K562 (cell line): ENCODE measurements around the gene ARHGAP4. TPM values are rescaled to one million over a fixed set of nuclear protein-coding genes. Genes with fewer than 3 reads are reported as not detected.

Source experiments
- ATAC-seq: fragments of 200-7000 bp; cut with Tn5 transposase; 3 replicates; pipeline ENCODE4 v1.9.1; 2020; ENCODE audit warnings: moderate library complexity
- BruUV-seq: library from RNA; stranded (reverse); fragments of 400-500 nt; replicated peaks from 2 replicates; lab custom pipeline; 2021; lab: Mats Ljungman, UMichigan
- CTCF ChIA-PET: fragments of 300-600 bp; formaldehyde crosslinking; extraction: SDS; loops from one replicate; lab custom pipeline; 2021; ENCODE audit warnings: low intra/inter-chr PET ratio; lab: Yijun Ruan, JAX
- POLR2A ChIA-PET: fragments of 300-600, 350-650 bp; sonication (Branson Sonifier 250); formaldehyde crosslinking; extraction: SDS; loops from one replicate; lab custom pipeline; 2021; ENCODE audit warnings: antibody characterized with exemption, inconsistent platforms; lab: Yijun Ruan, JAX
- DNase-seq, 4 experiments: peaks; one replicate each; pipeline versions ENCODE4 v3.0.0 to v3.0.0-alpha.2; 2011 to 2018; ENCODE audit warnings: low spot score in 3 of 4, mixed read lengths in 3 of 4; ENCODE audit errors: extremely low read depth in 1 of 4
- FAIRE-seq: peaks from 2 replicates; lab custom pipeline; 2011; peaks lifted over from hg19 to GRCh38; lab: Jason Lieb, UNC
- H2AFZ ChIP-seq: 2 replicates; pipeline ENCODE4 v1.6.0; 2011; ENCODE audit warnings: low read depth, low read length, control low read depth, inconsistent platforms
- H3K27ac ChIP-seq: fragments of 200-600 bp; 3 replicates; pipeline ENCODE4 v1.8.0; 2011; ENCODE audit warnings: low read depth, mild to moderate bottlenecking, control low read depth, inconsistent platforms, low read length, moderate library complexity, mixed read lengths; ENCODE audit errors: extremely low read depth
- H3K27me3 ChIP-seq, 2 experiments: fragments of 300-600 bp in 1 of 2; 2 replicates in 1 of 2; 3 replicates in 1 of 2; pipeline versions ENCODE4 v1.6.0 to v1.8.0; 2011; ENCODE audit warnings: inconsistent platforms in 2 of 2, low read length in 2 of 2, mild to moderate bottlenecking in 1 of 2, mixed read lengths in 1 of 2, moderate library complexity in 1 of 2; ENCODE audit not compliant: control insufficient read depth in 2 of 2, insufficient read depth in 2 of 2
- H3K36me3 ChIP-seq: fragments of 300-600 bp; 3 replicates; pipeline ENCODE4 v1.8.0; 2011; ENCODE audit warnings: mild to moderate bottlenecking, low read length, inconsistent platforms; ENCODE audit not compliant: control insufficient read depth, insufficient read depth
- H3K4me1 ChIP-seq, 2 experiments: fragments of 200-600 bp in 1 of 2; replicated peaks in 1 of 2; 2 replicates in 1 of 2; 3 replicates in 1 of 2; pipeline versions ENCODE4 v1.5.1 to v1.8.0; 2011; ENCODE audit warnings: inconsistent platforms in 2 of 2, low read length in 2 of 2, mild to moderate bottlenecking in 1 of 2, mixed read lengths in 1 of 2, moderate library complexity in 1 of 2; ENCODE audit not compliant: control insufficient read depth in 2 of 2, insufficient read depth in 2 of 2
- H3K4me2 ChIP-seq: 2 replicates; pipeline ENCODE4 v1.6.1; 2011; ENCODE audit warnings: low read length, control low read depth, inconsistent platforms, mixed read lengths; ENCODE audit not compliant: insufficient read depth
- H3K4me3 ChIP-seq: fragments of 200-600 bp; sonication (generic), shearing (Covaris generic); 2 replicates; pipeline ENCODE4 v1.5.1; 2016; ENCODE audit warnings: control low read depth, inconsistent platforms
- H3K79me2 ChIP-seq: fragments of 200-600 bp; 3 replicates; pipeline ENCODE4 v1.8.0; 2011; ENCODE audit warnings: low read length, inconsistent platforms; ENCODE audit not compliant: control insufficient read depth, insufficient read depth
- H3K9ac ChIP-seq, 2 experiments: 2 replicates each; pipeline versions ENCODE4 v1.6.0 to v1.6.1; 2011; ENCODE audit warnings: low read depth in 2 of 2, low read length in 2 of 2, control low read depth in 1 of 2, inconsistent platforms in 1 of 2, mild to moderate bottlenecking in 1 of 2, mixed read lengths in 1 of 2; ENCODE audit not compliant: insufficient read depth in 1 of 2
- H3K9me1 ChIP-seq: one replicate; pipeline ENCODE4 v1.6.0; 2011; ENCODE audit warnings: inconsistent platforms, mild to moderate bottlenecking, low read length, moderate library complexity; ENCODE audit not compliant: control insufficient read depth, insufficient read depth
- H3K9me3 ChIP-seq: replicated peaks from 2 replicates; pipeline ENCODE4 v1.5.1; 2011; ENCODE audit warnings: low read depth, low read length, inconsistent platforms; ENCODE audit not compliant: control insufficient read depth, insufficient read depth
- H4K20me1 ChIP-seq: replicated peaks from 2 replicates; pipeline ENCODE4 v1.6.1; 2011; ENCODE audit warnings: low read length, inconsistent platforms, mixed read lengths; ENCODE audit not compliant: control insufficient read depth, insufficient read depth
- EGR1 ChIP-seq: fragments of 450-650 bp; conservative IDR thresholded peaks from 2 replicates; pipeline ENCODE4 v1.6.1; 2017; ENCODE audit warnings: mild to moderate bottlenecking
- FIP1L1 ChIP-seq: fragments of 200-400 bp; formaldehyde crosslinking; IDR thresholded peaks from 2 replicates; pipeline ENCODE4 v1.6.1; 2018; ENCODE audit warnings: mild to moderate bottlenecking, low read depth, low read length; ENCODE audit not compliant: poor library complexity, severe bottlenecking
- FOSL1 ChIP-seq: fragments of 200-800 bp; sonication (Bioruptor generic); conservative IDR thresholded peaks from 2 replicates; pipeline ENCODE4 v1.6.1; 2016; ENCODE audit warnings: missing genetic modification characterization, missing compliant biosample characterization
- SMARCE1 ChIP-seq: fragments of 450-650 bp; IDR thresholded peaks from 2 replicates; pipeline ENCODE4 v1.7.1; 2016; ENCODE audit warnings: mild to moderate bottlenecking
- TRIM24 ChIP-seq, 2 experiments: fragments of 450-650 bp; IDR thresholded peaks; 2 replicates each; pipeline ENCODE4 v1.6.1; 2016
- WGBS: fragments of 100-300 bp; shearing (Covaris generic); methylation state at CpG from one replicate; pipeline ENCODE4 v1.1.6; 2016; ENCODE audit warnings: low coverage, mixed read lengths; ENCODE audit not compliant: insufficient coverage; ENCODE audit errors: missing lambda C conversion rate; 5-methylcytosine and 5-hydroxymethylcytosine counted together
- in situ Hi-C: fragments of 300-500 bp; cut with MboI; formaldehyde crosslinking; loops from 4 replicates; pipeline ENCODE4 v1.15.0; 2018; ENCODE audit warnings: inconsistent platforms, mixed read lengths
- intact Hi-C: fragments of 100-400 bp; cut with micrococcal nuclease; formaldehyde crosslinking; loops from 2 replicates; pipeline ENCODE4 v1.14.2; 2022
- polyA plus RNA-seq, 8 experiments: library from polyadenylated mRNA; depleted of rRNA in 4 of 8; stranded (reverse) in 5 of 8; unstranded in 3 of 8; fragments of >200 nt; fragmentation: Nextera tagmentation in 2 of 8; fragmentation: Illumina TruSeq in 1 of 8; extraction: Ambion mirVana in 2 of 8; extraction: Trizol in 1 of 8; gene quantifications; 2 replicates each; pipeline versions ENCODE4 v1.2.1 to v1.2.3, GENCODE V29; 2011 to 2014; ENCODE audit warnings: inconsistent platforms in 1 of 8, missing spikeins in 1 of 8
- total RNA-seq, 7 experiments: library from RNA; depleted of rRNA in 6 of 7; stranded (reverse); fragments of >200 nt in 6 of 7; fragmentation: Illumina TruSeq in 2 of 7; extraction: Trizol in 2 of 7; gene quantifications; 2 replicates each; pipeline versions ENCODE4 v1.2.1 to v1.2.3, GENCODE V29; 2011 to 2021; ENCODE audit warnings: low replicate concordance in 1 of 7
- TF ChIP-seq, protein P1 (sequence below), 2 experiments: fragments of 450-650 bp; conservative IDR thresholded peaks; 2 replicates each; pipeline ENCODE4 v1.6.1; 2017; ENCODE audit warnings: mild to moderate bottlenecking in 2 of 2, moderate library complexity in 2 of 2

ARHGAP4 gene
- total and polyA plus RNA-seq, 9 of the 15 experiments (the other 6 are each of a cell fraction or from before 2014, with no cell fraction given): 0.30 to 81.8 (median 13.5) TPM

DNA sequence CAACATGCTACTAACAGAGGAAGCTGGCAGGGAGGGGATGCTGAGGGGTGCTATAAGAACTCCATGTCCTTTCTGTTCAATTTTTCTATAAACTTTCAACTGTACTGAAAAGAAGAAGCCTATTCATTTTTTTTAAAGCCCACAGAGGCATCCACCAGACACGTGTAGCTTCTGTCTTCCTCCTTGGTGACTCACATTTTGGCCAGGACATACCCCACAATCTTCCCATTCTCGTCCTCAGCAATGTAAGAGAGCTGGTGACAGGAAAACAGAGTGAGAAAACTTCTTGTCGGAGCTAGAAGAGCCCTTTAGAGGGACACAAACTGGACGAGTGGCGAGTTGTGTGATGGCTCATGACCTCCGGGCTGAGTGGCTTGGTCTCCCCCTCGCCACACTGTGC is 7.7 kb upstream of the ARHGAP4 start:
- peaks cover 48% of the 10 kb centered on the region for H3K36me3 ChIP-seq
- H3K27me3 ChIP-seq: no peaks in the 10 kb centered on the region
- H3K4me1 ChIP-seq: peaks cover 22 to 41% of the 10 kb centered on the region in 2 experiments; a peak in 4 of 5 replicates
- intact Hi-C loops (no loop called here), in situ Hi-C loops (no loop called here)
- peak overlapping the region; percentile 97 for H3K4me2 ChIP-seq
- H3K9me1 ChIP-seq: no peaks in the 10 kb centered on the region
- H3K9ac ChIP-seq: peak overlapping the region; percentile 86 to 99
- TSS peak; percentile 46 for BruUV-seq
- ChIA-PET POLR2A (interaction anchor here (0.7 kb wide), 1 partner anchor 26 kb away, joined by 3 read pairs; no protein-coding TSS in a partner anchor), CTCF (no interaction called here)
- H3K9me3 ChIP-seq: no peaks in the 10 kb centered on the region
- FAIRE-seq: no peak
- H3K79me2 ChIP-seq: peaks cover 32% of the 10 kb centered on the region
- H4K20me1 ChIP-seq: no peaks in the 10 kb centered on the region
- no peak overlapping the region for H2AFZ ChIP-seq
- peak overlapping the region; percentile 97 for H3K4me3 ChIP-seq
- no peak for ATAC-seq
- WGBS: 3% methylated on average over 7 of the region's 7 CpGs
- TF ChIP-seq FIP1L1 (no peak), FOSL1 (0 out of 2 replicates have a peak, but pooled peaks have one; percentile 15), EGR1 (no peak), TRIM24 (IDR thresholded peaks at IDR 0.05) (no peak), SMARCE1 (no peak)
- TF ChIP-seq, protein P1, sequence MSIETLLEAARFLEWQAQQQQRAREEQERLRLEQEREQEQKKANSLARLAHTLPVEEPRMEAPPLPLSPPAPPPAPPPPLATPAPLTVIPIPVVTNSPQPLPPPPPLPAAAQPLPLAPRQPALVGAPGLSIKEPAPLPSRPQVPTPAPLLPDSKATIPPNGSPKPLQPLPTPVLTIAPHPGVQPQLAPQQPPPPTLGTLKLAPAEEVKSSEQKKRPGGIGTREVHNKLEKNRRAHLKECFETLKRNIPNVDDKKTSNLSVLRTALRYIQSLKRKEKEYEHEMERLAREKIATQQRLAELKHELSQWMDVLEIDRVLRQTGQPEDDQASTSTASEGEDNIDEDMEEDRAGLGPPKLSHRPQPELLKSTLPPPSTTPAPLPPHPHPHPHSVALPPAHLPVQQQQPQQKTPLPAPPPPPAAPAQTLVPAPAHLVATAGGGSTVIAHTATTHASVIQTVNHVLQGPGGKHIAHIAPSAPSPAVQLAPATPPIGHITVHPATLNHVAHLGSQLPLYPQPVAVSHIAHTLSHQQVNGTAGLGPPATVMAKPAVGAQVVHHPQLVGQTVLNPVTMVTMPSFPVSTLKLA (conservative IDR thresholded peaks at IDR 0.05): 0 out of 4 replicates have a peak, but pooled peaks of 1 of the 2 experiments have one; percentile 25
- TF ChIP-seq, all 486 proteins: peak for 2
- H3K27ac ChIP-seq: peak overlapping the region; percentile 71; the same call in 2 of the 3 replicates
- no peak for DNase-seq
